MCF 10A (cell line): Measurements from ENCODE around the gene ARSH. TPM values are rescaled to one million over a fixed set of nuclear protein-coding genes. Genes with fewer than 3 reads are reported as not detected.

Source experiments
- BruUV-seq: library from RNA; stranded (reverse); fragments of 400-500 nt; replicated peaks from 2 replicates; lab custom pipeline; 2021; lab: Mats Ljungman, UMichigan
- CTCF ChIA-PET: fragments of 300-600 bp; sonication (Branson Sonifier 250); formaldehyde crosslinking; extraction: SDS; loops from one replicate; lab custom pipeline; 2021; ENCODE audit warnings: antibody characterized with exemption, inconsistent platforms; lab: Yijun Ruan, JAX
- POLR2A ChIA-PET: fragments of 300-600, 350-650 bp; sonication (Branson Sonifier 250); formaldehyde crosslinking; extraction: SDS; loops from one replicate; lab custom pipeline; 2020; ENCODE audit warnings: antibody characterized with exemption, inconsistent platforms; lab: Yijun Ruan, JAX
- DNase-seq: peaks from one replicate; pipeline ENCODE4 v3.0.0-alpha.2; 2018; ENCODE audit not compliant: unreplicated experiment
- H3K27ac Mint-ChIP-seq: one replicate; pipeline ENCODE4 v1.8.0; 2022; ENCODE audit warnings: mild to moderate bottlenecking, low read depth, mixed read lengths; ENCODE audit not compliant: unreplicated experiment
- H3K27me3 Mint-ChIP-seq: one replicate; pipeline ENCODE4 v1.8.0; 2022; ENCODE audit warnings: mixed read lengths; ENCODE audit not compliant: insufficient read depth, unreplicated experiment
- H3K36me3 Mint-ChIP-seq: one replicate; pipeline ENCODE4 v1.8.0; 2022; ENCODE audit warnings: mild to moderate bottlenecking, moderate library complexity, mixed read lengths; ENCODE audit not compliant: insufficient read depth, unreplicated experiment
- H3K4me1 Mint-ChIP-seq: one replicate; pipeline ENCODE4 v1.8.0; 2022; ENCODE audit warnings: mixed read lengths; ENCODE audit not compliant: insufficient read depth, unreplicated experiment
- H3K4me3 Mint-ChIP-seq: one replicate; pipeline ENCODE4 v1.8.0; 2022; ENCODE audit warnings: mild to moderate bottlenecking, moderate library complexity, mixed read lengths; ENCODE audit not compliant: unreplicated experiment
- H3K9me3 Mint-ChIP-seq: one replicate; pipeline ENCODE4 v1.8.0; 2022; ENCODE audit warnings: mixed read lengths; ENCODE audit not compliant: unreplicated experiment
- intact Hi-C: fragments of 100-400 bp; cut with micrococcal nuclease; formaldehyde crosslinking; loops from 2 replicates; pipeline ENCODE4 v1.14.1; 2022
- total RNA-seq: library from RNA; stranded (reverse); gene quantifications from 2 replicates; pipeline ENCODE4 v1.2.3, GENCODE V29; 2022
- TF ChIP-seq, protein P1 (sequence below): fragments of 200-600 bp; IDR thresholded peaks from one replicate; pipeline ENCODE4 v1.8.0; 2022; ENCODE audit warnings: antibody characterized with exemption, mild to moderate bottlenecking; ENCODE audit not compliant: unreplicated experiment

ARSH gene
- total RNA-seq, 1 experiment from 2014 or later, result not detected

DNA sequence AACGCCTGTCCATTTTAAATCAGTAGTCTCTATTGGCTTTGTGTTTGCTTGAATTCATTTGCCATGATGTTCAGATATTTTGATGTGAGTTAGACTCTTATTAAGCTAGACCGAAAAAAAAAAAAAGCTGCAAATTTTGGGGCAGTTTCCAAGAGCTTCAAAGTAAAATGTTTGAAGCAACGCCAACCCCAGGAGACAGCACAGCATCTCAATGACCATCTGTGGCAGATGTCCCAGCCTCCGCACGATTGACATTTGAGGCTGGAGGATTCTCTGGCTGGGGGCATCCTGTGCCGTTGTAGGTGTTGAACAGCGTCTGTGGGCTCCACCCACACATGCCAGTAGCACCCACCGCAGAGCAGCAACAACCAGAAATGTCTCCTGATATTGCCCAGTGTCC, 17.8 kb downstream of the ARSH start:
- Mint-ChIP-seq H3K27ac (no peak overlapping the region), H3K36me3 (no peaks in the 10 kb centered on the region), H3K4me3 (no peak overlapping the region), H3K9me3 (no peaks in the 10 kb centered on the region), H3K27me3 (no peaks in the 10 kb centered on the region), H3K4me1 (no peaks in the 10 kb centered on the region)
- TF ChIP-seq, protein P1, sequence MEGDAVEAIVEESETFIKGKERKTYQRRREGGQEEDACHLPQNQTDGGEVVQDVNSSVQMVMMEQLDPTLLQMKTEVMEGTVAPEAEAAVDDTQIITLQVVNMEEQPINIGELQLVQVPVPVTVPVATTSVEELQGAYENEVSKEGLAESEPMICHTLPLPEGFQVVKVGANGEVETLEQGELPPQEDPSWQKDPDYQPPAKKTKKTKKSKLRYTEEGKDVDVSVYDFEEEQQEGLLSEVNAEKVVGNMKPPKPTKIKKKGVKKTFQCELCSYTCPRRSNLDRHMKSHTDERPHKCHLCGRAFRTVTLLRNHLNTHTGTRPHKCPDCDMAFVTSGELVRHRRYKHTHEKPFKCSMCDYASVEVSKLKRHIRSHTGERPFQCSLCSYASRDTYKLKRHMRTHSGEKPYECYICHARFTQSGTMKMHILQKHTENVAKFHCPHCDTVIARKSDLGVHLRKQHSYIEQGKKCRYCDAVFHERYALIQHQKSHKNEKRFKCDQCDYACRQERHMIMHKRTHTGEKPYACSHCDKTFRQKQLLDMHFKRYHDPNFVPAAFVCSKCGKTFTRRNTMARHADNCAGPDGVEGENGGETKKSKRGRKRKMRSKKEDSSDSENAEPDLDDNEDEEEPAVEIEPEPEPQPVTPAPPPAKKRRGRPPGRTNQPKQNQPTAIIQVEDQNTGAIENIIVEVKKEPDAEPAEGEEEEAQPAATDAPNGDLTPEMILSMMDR, result no peak
- no TSS peak for BruUV-seq
- ChIA-PET POLR2A (no interaction called here), CTCF (interaction anchor here (0.6 kb wide), 1 partner anchor 636 kb away, joined by 4 read pairs; no protein-coding TSS in a partner anchor)
- intact Hi-C loops, result no loop called here
- no peak for DNase-seq

DNA sequence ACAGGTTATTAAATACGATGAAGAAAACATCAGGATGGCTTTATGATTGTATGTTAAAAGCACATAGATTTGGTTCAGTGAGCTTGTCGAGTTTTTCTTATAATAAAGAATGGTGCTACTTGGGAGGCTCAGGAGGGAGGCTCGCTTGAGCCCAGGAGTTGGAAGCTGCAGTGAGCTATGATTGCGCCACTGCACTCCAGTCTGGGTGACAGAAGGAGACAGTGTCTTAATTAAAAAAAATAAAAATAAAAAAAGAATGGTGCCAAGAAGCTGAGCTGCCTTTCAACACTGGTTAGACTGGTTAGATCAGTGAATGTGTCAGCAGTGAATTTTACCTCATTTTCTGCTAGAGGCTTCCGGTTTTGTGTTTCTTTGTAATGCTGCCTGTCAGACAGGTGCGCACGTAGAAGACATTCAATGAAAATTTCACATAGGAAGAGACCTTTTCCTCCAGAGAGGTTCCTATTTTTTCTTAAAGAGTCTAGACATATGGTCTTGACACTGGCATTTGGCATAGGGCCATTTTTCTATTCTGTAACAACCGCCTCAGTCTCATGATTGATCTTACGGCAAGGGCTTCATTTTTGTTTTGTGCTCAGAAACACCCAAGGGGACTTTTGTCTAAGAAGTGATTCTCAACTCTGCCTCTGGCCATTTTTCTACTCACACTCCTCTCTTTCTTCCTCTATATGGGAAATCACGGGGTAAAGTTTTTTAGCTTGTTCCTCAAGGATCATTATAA, 19.9 kb downstream of the ARSH start:
- CTCF ChIA-PET, result no interaction called here
- TF ChIP-seq, protein P1, result no peak
- Mint-ChIP-seq H3K4me1 (no peaks in the 10 kb centered on the region), H3K27ac (no peak overlapping the region), H3K36me3 (no peaks in the 10 kb centered on the region), H3K4me3 (no peak overlapping the region), H3K27me3 (no peaks in the 10 kb centered on the region), H3K9me3 (no peaks in the 10 kb centered on the region)
- no TSS peak for BruUV-seq
- DNase-seq, result no peak
- intact Hi-C loops, result no loop called here
- POLR2A ChIA-PET, result interaction anchor here (1.0 kb wide), 1 partner anchor 25 kb away, joined by 3 read pairs; no protein-coding TSS in a partner anchor

DNA sequence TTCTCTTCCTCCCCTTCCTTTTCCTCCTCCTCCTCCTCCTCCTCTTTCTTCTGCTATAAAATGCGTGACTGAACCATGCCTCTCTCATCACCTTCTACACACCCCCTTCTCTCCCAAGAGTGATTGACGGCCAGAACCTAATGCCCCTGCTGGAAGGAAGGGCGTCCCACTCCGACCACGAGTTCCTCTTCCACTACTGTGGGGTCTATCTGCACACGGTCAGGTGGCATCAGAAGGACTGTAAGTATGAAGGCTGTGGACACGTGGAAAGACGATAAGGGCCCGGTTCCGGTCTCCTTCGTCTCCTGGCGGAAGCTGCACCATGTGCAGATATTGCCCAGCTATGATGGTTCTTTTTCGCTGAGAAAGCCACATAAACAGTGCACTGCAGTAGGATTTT, 22.8 kb downstream of the ARSH start:
- intact Hi-C loops, result no loop called here
- ChIA-PET CTCF (no interaction called here), POLR2A (no interaction called here)
- Mint-ChIP-seq H3K27me3 (peaks cover 24% of the 10 kb centered on the region), H3K4me1 (no peaks in the 10 kb centered on the region), H3K4me3 (no peak overlapping the region), H3K36me3 (no peaks in the 10 kb centered on the region), H3K27ac (no peak overlapping the region), H3K9me3 (no peaks in the 10 kb centered on the region)
- no TSS peak for BruUV-seq
- DNase-seq, result no peak
- TF ChIP-seq, protein P1, result no peak

DNA sequence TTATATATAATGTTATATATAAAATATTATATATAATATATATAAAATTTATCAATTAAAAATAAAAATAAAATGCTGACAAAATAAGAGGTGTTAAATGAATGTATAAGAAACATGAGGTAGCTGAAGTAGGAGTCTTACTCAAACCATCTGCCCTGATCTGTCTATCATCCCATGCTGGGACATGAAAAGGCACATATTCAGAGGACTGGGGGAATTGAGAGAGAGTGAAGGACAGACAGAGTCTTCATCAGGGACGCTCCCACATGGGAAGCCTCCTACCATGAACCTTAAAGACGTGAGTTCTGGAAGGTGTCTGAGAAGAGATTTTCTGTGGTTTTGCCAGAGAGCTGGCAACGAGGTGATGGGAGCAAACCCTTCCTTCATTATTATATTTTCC, 30.9 kb downstream of the ARSH start:
- Mint-ChIP-seq H3K36me3 (no peaks in the 10 kb centered on the region), H3K27ac (no peak overlapping the region), H3K27me3 (peaks cover 21% of the 10 kb centered on the region), H3K4me1 (no peaks in the 10 kb centered on the region), H3K9me3 (no peaks in the 10 kb centered on the region), H3K4me3 (no peak overlapping the region)
- DNase-seq, result no peak
- TF ChIP-seq, protein P1, result no peak
- ChIA-PET POLR2A (no interaction called here), CTCF (no interaction called here)
- no TSS peak for BruUV-seq
- intact Hi-C loops, result loop anchor here (5.0 kb wide), 1 partner anchor 510 kb away; no protein-coding TSS in a partner anchor
